Measurements from ENCODE around the gene HOMER3.

Gene HOMER3

GRCh38 chr19:18946335-18946734 is 5.3 kb upstream of the HOMER3 start:
- Histone ChIP-seq H3K36me3 (ENCODE audit: insufficient read depth, low read length) (no peaks in the 10 kb centered on the region), H3K9me3 (ENCODE audit: control insufficient read depth, insufficient read depth, low read length) (no peaks in the 10 kb centered on the region), H3K9ac (ENCODE audit: low read depth, low read length) (no peak overlapping the region), H3K4me1 (ENCODE audit: insufficient read depth, low read length) (peaks cover 5% of the 10 kb centered on the region; the same call in 1 of the 2 replicates)

DNA sequence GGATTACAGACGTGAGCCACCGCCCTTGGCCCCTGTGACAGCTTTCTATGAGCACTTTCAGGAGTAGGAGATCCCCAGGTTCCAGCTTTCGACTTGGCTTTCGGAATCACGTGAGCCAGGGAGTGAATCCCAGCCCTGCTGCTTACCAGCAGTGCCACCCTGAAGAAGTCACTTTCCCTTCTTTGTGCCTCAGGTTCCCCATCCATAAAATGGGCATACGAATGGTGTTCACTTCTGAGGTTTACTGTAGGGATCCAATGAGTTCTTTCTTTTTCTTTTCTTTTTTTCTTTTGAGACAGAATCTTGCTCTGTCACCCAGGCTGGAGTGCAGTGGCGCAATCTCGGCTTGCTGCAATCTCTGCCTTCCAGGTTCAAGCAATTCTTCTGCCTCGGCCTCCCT is 4.3 kb upstream of the HOMER3 start:
- no peaks in the 10 kb centered on the region for H3K9me3 ChIP-seq (ENCODE audit: control insufficient read depth, insufficient read depth, low read length)
- H3K9ac ChIP-seq (ENCODE audit: low read depth, low read length), result no peak overlapping the region
- no peaks in the 10 kb centered on the region for H3K36me3 ChIP-seq (ENCODE audit: insufficient read depth, low read length)
- H3K4me1 ChIP-seq (ENCODE audit: insufficient read depth, low read length), result peaks cover 5% of the 10 kb centered on the region; the same call in 1 of the 2 replicates

DNA sequence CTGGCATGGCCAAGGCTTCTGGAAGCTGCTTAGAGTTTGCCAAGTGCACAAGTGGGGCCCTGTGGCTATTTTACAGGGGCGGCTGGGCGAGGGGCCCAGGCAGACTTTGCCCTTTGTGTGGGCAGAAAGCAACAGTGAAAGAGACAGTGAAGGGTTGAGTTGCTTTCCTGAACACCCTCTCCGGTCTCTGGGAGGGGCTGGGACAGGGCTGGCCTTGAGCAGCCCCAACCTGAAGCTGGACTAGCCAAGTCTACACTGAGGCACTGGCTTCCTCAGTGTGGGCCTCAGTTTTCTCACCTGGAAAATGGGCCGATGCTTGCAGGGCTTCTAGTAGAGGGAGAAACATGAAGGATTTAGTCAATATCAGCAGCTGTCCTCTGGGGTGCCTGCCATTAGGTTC is 2.4 kb upstream of the HOMER3 start:
- H3K9ac ChIP-seq (ENCODE audit: low read depth, low read length), result no peak overlapping the region
- peaks cover 11% of the 10 kb centered on the region; the same call in 1 of the 2 replicates for H3K4me1 ChIP-seq (ENCODE audit: insufficient read depth, low read length)
- H3K36me3 ChIP-seq (ENCODE audit: insufficient read depth, low read length), result no peaks in the 10 kb centered on the region
- H3K9me3 ChIP-seq (ENCODE audit: control insufficient read depth, insufficient read depth, low read length), result no peaks in the 10 kb centered on the region

DNA sequence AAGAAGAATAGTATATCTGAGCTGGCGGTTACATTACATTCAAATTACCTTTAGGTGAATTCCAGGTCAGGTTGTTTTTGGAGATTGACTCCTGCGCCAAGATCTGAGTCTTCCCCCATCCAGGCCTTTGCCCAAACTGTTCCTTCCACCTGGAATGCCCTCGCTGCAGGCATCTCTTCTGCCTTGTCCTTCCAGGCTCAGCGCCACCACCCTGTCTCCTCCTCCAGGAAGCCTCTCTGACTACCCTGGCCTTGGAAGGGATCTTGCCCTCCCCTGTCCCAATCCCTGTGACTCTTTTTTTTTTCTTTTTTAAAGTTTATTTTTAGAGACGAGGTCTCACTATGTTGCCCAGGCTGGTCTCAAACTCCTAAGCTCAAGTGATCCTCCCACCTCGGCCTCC is 1.7 kb upstream of the HOMER3 start:
- no peak overlapping the region for H3K9ac ChIP-seq (ENCODE audit: low read depth, low read length)
- H3K4me1 ChIP-seq (ENCODE audit: insufficient read depth, low read length), result peaks cover 11% of the 10 kb centered on the region; the same call in 1 of the 2 replicates
- H3K9me3 ChIP-seq (ENCODE audit: control insufficient read depth, insufficient read depth, low read length), result no peaks in the 10 kb centered on the region

GRCh38 chr19:18941628-18942354 is 774 bp upstream of the HOMER3 start:
- peaks cover 11% of the 10 kb centered on the region; the same call in 1 of the 2 replicates for H3K4me1 ChIP-seq (ENCODE audit: insufficient read depth, low read length)
- H3K9me3 ChIP-seq (ENCODE audit: control insufficient read depth, insufficient read depth, low read length), result no peaks in the 10 kb centered on the region
- H3K9ac ChIP-seq (ENCODE audit: low read depth, low read length), result peak overlapping the region; percentile 36; the same call in 1 of the 2 replicates

More for the DNA sequence above, 1.7 kb upstream of the HOMER3 start:
- H3K36me3 ChIP-seq (ENCODE audit: insufficient read depth, low read length), result no peaks in the 10 kb centered on the region

DNA sequence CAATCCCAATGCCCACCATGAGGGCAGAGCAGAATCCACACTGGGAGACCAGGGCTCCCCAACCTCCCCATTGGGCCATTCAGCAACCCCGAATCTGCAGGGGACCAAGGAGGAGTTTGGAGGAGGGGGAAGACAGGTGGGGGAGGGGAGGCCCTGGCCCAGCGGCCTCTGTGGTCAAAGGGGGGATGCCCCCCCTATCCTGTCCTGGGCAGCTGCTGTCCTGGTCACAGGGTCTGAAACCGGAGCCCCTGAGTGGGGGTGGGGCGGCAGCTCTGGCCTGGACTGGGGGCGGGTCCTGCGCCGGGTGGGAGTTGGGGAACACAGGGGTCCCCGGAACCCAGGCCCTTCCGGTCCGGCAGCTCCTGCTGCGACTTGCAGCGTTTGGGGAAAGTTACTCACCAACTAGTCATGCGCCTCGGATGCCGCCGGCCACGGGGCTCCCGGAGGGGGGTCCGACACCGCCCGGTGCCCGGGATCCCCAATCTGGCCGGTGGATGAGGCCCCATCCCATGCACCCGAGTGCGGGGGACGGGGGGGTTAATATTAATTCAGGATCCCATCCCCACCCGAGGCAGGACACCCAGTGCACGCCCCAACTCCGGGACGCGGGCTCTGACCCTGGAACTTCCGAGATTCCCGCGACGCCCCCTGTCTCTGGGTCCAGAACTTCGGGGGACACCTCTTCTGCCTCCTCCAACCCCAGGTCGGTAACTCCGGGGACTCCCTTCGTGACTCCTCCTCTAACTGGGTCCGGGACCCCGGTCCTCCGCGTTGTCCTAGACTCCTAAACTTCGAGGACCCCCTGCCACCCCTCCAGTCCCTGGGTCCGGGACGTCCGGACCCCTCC is 872 bp downstream of the HOMER3 start:
- H3K9ac ChIP-seq (ENCODE audit: low read depth, low read length), result peak overlapping the region; percentile 79
- H3K4me1 ChIP-seq (ENCODE audit: insufficient read depth, low read length), result peaks cover 11% of the 10 kb centered on the region; the same call in 1 of the 2 replicates

More at GRCh38 chr19:18941628-18942354, 774 bp upstream of the HOMER3 start:
- H3K36me3 ChIP-seq (ENCODE audit: insufficient read depth, low read length), result no peaks in the 10 kb centered on the region

GRCh38 chr19:18939163-18939562 is 1.9 kb downstream of the HOMER3 start:
- Histone ChIP-seq H3K9ac (ENCODE audit: low read depth, low read length) (peak overlapping the region; percentile 79; the same call in 1 of the 2 replicates), H3K36me3 (ENCODE audit: insufficient read depth, low read length) (no peaks in the 10 kb centered on the region; the same call in 1 of the 2 replicates), H3K4me1 (ENCODE audit: insufficient read depth, low read length) (peaks cover 11% of the 10 kb centered on the region; the same call in 1 of the 2 replicates), H3K9me3 (ENCODE audit: control insufficient read depth, insufficient read depth, low read length) (no peaks in the 10 kb centered on the region)

More for the DNA sequence above, 872 bp downstream of the HOMER3 start:
- no peaks in the 10 kb centered on the region for H3K36me3 ChIP-seq (ENCODE audit: insufficient read depth, low read length)
- H3K9me3 ChIP-seq (ENCODE audit: control insufficient read depth, insufficient read depth, low read length), result no peaks in the 10 kb centered on the region

DNA sequence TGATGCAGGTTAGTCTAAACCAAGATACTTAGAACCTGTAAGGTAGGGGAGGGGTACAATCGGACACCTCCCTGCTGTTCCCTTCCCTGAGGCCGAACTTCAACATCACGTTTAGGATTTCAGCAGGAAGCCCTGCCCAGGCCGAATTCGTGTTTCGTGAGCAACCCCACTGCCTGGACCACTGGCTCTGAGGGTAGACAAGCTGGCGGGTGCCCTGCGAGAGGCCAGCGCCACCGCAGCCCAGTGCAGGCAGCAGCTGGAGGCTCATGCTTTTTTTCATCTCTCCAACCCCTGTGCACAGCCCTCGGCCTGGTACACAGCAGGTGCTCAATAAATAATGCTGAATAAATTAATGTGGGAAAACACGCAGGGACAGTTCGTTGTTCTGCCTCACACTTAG is 7.7 kb downstream of the HOMER3 start:
- Histone ChIP-seq H3K36me3 (ENCODE audit: insufficient read depth, low read length) (peaks cover 3% of the 10 kb centered on the region; the same call in 1 of the 2 replicates), H3K4me1 (ENCODE audit: insufficient read depth, low read length) (peaks cover 4% of the 10 kb centered on the region; the same call in 1 of the 2 replicates), H3K9me3 (ENCODE audit: control insufficient read depth, insufficient read depth, low read length) (no peaks in the 10 kb centered on the region), H3K9ac (ENCODE audit: low read depth, low read length) (0 out of 2 replicates have a peak overlapping the region, but pooled peaks have one; percentile 20)

- H3K9ac ChIP-seq (ENCODE audit: low read depth, low read length), result peak overlapping the region; percentile 68; the same call in 1 of the 2 replicates
- no peaks in the 10 kb centered on the region for H3K9me3 ChIP-seq (ENCODE audit: control insufficient read depth, insufficient read depth, low read length)
- H3K36me3 ChIP-seq (ENCODE audit: insufficient read depth, low read length), result peaks cover 3% of the 10 kb centered on the region; the same call in 1 of the 2 replicates
- H3K4me1 ChIP-seq (ENCODE audit: insufficient read depth, low read length), result peaks cover 4% of the 10 kb centered on the region; the same call in 1 of the 2 replicates
These were observed 8.7 kb downstream of the HOMER3 start for GRCh38 chr19:18932216-18932841.

DNA sequence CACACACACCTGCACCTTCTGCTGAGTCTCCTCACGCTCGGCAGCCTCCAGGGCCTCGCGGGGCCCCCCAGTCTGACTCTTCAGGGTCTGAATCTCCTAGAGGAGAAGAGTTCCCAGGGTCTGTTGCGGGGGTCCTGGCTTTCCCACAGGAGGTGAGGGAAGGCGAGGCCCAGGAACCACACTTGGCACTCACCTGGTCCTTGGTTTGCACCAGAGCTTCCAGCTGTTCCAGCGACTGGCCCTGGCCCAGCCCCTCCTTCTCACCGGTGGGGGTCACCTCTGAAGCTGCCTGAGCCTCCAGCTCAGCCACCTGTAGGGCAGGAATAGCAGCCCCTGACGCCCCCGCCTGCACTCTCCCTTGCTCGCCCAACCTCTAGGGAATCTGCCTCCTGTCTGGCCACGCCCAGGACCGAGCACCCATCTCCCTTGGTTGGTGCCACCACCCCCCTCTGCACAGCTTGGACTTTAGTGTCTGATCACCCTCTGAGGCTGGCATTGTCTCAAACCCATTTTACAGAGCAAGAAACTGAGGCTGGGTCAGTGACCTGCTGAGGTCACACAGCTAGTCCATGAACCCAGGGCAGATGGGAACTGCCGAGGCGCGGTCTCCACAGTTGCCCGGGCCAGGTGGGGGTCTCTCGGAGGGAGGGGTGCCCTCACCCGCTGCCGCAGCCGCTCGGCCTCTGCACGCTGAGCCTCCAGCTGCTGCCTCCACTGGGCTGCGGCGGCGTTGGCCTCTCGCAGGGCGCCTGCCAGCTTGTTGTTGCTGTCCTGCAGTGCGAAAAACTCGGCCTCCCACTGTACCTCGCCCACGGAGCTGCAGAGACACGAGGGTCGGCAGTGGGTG is 9.5 kb downstream of the HOMER3 start:
- Histone ChIP-seq H3K9me3 (ENCODE audit: control insufficient read depth, insufficient read depth, low read length) (no peaks in the 10 kb centered on the region), H3K4me1 (ENCODE audit: insufficient read depth, low read length) (peaks cover 4% of the 10 kb centered on the region; the same call in 1 of the 2 replicates), H3K9ac (ENCODE audit: low read depth, low read length) (no peak overlapping the region), H3K36me3 (ENCODE audit: insufficient read depth, low read length) (peaks cover 3% of the 10 kb centered on the region; the same call in 1 of the 2 replicates)

DNA sequence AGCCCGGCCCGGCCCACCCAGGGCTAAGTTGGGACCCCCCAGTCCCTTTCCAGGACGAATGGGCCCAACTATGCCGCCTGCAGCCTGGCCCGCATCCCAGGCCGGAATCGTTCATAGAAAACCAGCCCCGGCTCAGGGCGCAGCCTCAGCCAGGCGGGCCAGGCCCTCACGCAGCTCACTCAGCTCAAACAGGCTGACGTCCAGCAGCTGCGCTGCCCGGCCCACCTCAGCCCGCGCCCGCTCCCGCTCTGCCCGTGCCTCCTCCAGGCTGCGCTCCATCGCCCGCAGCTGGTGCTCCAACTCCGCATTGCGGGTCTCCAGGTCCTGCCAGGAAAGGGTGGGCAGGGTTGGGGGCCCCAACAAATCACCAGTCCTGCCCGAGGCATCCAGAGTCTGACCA is 11.7 kb downstream of the HOMER3 start:
- Histone ChIP-seq H3K36me3 (ENCODE audit: insufficient read depth, low read length) (peaks cover 3% of the 10 kb centered on the region; the same call in 1 of the 2 replicates), H3K9ac (ENCODE audit: low read depth, low read length) (no peak overlapping the region), H3K4me1 (ENCODE audit: insufficient read depth, low read length) (peaks cover 4% of the 10 kb centered on the region; the same call in 1 of the 2 replicates), H3K9me3 (ENCODE audit: control insufficient read depth, insufficient read depth, low read length) (no peaks in the 10 kb centered on the region)

- Histone ChIP-seq H3K4me1 (ENCODE audit: insufficient read depth, low read length) (peaks cover 4% of the 10 kb centered on the region; the same call in 1 of the 2 replicates), H3K36me3 (ENCODE audit: insufficient read depth, low read length) (peaks cover 3% of the 10 kb centered on the region; the same call in 1 of the 2 replicates), H3K9me3 (ENCODE audit: control insufficient read depth, insufficient read depth, low read length) (no peaks in the 10 kb centered on the region), H3K9ac (ENCODE audit: low read depth, low read length) (no peak overlapping the region)
These were observed 12.8 kb downstream of the HOMER3 start for GRCh38 chr19:18928018-18928805.

Data from ES-I3 (cell line).